Measurements from ENCODE around the gene TFEB. TPM values are rescaled to one million over a fixed set of nuclear protein-coding genes. Genes with fewer than 3 reads are reported as not detected.

The TFEB gene
- total RNA-seq, 1 experiment from 2014 or later = 6.6 TPM

DNA sequence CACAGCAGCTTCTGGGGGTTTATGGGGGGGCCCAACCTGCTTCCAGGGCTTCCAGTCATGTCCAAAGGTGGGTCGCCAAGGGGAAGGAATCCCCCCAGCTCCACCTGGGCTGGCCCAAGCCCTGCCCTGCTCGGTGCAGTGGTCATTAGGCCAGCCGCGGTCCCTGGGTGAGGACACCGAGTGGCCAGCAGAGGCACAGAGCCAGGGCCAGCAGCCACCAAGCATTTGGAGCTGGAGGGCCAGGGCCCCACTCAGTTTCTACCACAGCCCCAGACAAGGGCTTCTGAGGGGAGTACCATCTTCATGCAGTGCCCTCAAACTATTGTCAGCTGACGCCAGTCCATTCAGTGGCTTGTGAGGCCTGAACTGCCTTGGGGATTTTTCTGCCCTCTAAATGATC, 39.6 kb downstream of the TFEB start:
- H3K27ac Mint-ChIP-seq (ENCODE audit: unreplicated experiment) = no peak overlapping the region
- H3K9me3 Mint-ChIP-seq (ENCODE audit: low read depth, unreplicated experiment) = no peaks in the 10 kb centered on the region
- H3K27me3 Mint-ChIP-seq (ENCODE audit: unreplicated experiment) = no peaks in the 10 kb centered on the region
- H3K4me1 Mint-ChIP-seq (ENCODE audit: low read depth, unreplicated experiment) = peaks cover 9% of the 10 kb centered on the region
- DNase-seq = no peak
- CTCF ChIA-PET = interaction anchor here (0.6 kb wide), 1 partner anchor 14 kb away, joined by 3 read pairs; no protein-coding TSS in a partner anchor
- BruUV-seq (replicated peaks) = no TSS peak
- TF ChIP-seq, protein P1, sequence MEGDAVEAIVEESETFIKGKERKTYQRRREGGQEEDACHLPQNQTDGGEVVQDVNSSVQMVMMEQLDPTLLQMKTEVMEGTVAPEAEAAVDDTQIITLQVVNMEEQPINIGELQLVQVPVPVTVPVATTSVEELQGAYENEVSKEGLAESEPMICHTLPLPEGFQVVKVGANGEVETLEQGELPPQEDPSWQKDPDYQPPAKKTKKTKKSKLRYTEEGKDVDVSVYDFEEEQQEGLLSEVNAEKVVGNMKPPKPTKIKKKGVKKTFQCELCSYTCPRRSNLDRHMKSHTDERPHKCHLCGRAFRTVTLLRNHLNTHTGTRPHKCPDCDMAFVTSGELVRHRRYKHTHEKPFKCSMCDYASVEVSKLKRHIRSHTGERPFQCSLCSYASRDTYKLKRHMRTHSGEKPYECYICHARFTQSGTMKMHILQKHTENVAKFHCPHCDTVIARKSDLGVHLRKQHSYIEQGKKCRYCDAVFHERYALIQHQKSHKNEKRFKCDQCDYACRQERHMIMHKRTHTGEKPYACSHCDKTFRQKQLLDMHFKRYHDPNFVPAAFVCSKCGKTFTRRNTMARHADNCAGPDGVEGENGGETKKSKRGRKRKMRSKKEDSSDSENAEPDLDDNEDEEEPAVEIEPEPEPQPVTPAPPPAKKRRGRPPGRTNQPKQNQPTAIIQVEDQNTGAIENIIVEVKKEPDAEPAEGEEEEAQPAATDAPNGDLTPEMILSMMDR (IDR thresholded peaks at IDR 0.05; ENCODE audit: unreplicated experiment) = no peak
- H3K4me3 Mint-ChIP-seq (ENCODE audit: low read depth, unreplicated experiment) = no peak overlapping the region
- H3K36me3 Mint-ChIP-seq (ENCODE audit: insufficient read depth, unreplicated experiment) = no peaks in the 10 kb centered on the region
- intact Hi-C loops (cut with micrococcal nuclease; ENCODE audit: unreplicated experiment) = no loop called here

DNA sequence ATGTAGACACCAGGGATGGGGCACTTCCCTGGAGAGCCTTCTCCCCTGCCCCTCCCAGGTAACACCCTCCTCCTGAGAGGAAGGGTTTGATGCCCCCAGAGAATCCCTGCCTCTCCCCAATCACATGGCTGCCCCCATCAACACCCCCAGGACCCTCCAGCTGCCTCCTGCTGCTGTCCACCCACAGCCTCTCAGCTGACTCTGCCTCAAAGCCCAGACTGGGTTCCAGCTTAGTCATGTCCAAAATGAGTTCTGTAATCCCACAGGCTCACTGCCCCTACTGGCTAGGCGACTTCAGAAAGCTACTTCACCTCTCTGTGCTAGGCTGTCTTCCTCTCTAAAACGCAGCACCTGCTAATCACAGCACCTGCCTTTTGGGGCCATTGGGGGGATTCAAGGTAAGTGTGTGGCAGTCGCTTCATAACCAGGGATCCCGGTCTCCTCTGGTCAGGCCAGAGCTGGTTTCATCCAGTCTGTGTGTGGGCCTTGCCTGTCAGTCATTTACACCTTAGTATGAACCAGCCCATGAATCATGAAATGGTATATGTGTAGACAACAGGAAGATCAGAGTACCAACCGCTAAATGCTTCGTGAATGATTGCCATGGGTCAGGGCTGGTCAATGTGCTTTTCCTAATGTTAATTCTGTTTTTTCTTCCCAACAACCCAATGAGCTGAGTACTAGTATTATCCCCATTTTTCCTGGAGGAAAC, 40.4 kb downstream of the TFEB start:
- peaks cover 9% of the 10 kb centered on the region for H3K4me1 Mint-ChIP-seq (ENCODE audit: low read depth, unreplicated experiment)

DNA sequence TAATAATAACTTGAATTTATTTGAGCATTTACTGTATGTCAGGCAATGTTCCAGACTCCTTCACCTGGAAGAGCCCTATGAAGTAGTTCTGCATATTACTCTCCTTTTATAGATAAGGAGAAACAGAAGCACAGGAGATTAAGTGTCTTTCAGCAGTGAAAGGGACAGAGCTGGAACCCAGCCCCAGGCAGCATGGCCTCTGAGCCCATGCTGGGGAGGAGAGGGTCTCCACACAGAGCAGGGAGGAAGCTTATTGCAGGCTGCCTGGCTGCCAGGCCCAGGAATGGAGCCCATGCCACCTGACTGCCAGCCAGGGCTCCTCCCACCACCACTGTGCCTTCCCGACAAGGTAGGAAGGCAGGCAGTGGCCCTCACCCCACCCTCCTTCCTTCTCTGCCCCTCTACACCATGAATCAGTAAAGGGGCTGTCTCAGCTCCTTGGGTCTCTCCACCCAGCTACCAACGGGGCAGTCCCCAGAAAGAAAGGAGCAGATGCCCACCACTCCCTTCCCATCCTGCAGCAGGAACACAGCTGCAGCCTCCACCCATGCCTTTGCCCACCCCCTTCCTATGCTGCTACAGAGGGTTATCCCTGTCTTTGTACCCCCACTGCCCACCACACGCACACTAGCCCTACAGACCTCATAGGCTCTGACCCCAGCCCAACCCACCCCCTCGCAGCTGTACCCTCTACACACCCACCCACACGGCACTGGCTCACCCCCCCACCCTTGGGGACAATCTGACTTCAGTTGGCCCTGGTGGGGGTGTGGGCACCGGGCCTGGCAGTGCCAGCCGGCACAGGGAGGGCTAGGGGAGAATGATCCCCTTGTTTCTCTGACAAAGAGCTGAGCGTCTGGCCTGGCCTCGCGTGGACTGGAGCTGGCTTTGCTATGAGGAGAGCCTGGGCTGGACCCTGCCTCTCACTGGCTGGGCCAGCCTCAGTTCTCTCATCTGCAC, 41.8 kb downstream of the TFEB start:
- TF ChIP-seq, protein P1 (IDR thresholded peaks at IDR 0.05; ENCODE audit: unreplicated experiment) = no peak
- no peak for DNase-seq
- H3K27ac Mint-ChIP-seq (ENCODE audit: unreplicated experiment) = no peak overlapping the region
- BruUV-seq (replicated peaks) = no TSS peak
- H3K36me3 Mint-ChIP-seq (ENCODE audit: insufficient read depth, unreplicated experiment) = no peaks in the 10 kb centered on the region
- H3K4me1 Mint-ChIP-seq (ENCODE audit: low read depth, unreplicated experiment) = peaks cover 18% of the 10 kb centered on the region
- no peaks in the 10 kb centered on the region for H3K27me3 Mint-ChIP-seq (ENCODE audit: unreplicated experiment)
- H3K9me3 Mint-ChIP-seq (ENCODE audit: low read depth, unreplicated experiment) = no peaks in the 10 kb centered on the region
- intact Hi-C loops (cut with micrococcal nuclease; ENCODE audit: unreplicated experiment) = no loop called here
- CTCF ChIA-PET = interaction anchor here (0.6 to 1.7 kb wide), 4 partner anchors 10 to 358 kb away, joined by 3 to 5 read pairs (median 4); partner anchors contain the start of gene NCR2
- no peak overlapping the region for H3K4me3 Mint-ChIP-seq (ENCODE audit: low read depth, unreplicated experiment)

More for the DNA sequence above, 40.4 kb downstream of the TFEB start:
- H3K9me3 Mint-ChIP-seq (ENCODE audit: low read depth, unreplicated experiment) = no peaks in the 10 kb centered on the region
- DNase-seq = no peak
- TF ChIP-seq, protein P1 (IDR thresholded peaks at IDR 0.05; ENCODE audit: unreplicated experiment) = no peak
- no peak overlapping the region for H3K4me3 Mint-ChIP-seq (ENCODE audit: low read depth, unreplicated experiment)
- no peak overlapping the region for H3K27ac Mint-ChIP-seq (ENCODE audit: unreplicated experiment)
- no TSS peak for BruUV-seq (replicated peaks)
- no peaks in the 10 kb centered on the region for H3K36me3 Mint-ChIP-seq (ENCODE audit: insufficient read depth, unreplicated experiment)
- CTCF ChIA-PET = interaction anchor here (0.6 to 1.7 kb wide), 2 partner anchors 12 to 13 kb away, joined by 3 to 5 read pairs; no protein-coding TSS in a partner anchor
- H3K27me3 Mint-ChIP-seq (ENCODE audit: unreplicated experiment) = no peaks in the 10 kb centered on the region
- intact Hi-C loops (cut with micrococcal nuclease; ENCODE audit: unreplicated experiment) = no loop called here

DNA sequence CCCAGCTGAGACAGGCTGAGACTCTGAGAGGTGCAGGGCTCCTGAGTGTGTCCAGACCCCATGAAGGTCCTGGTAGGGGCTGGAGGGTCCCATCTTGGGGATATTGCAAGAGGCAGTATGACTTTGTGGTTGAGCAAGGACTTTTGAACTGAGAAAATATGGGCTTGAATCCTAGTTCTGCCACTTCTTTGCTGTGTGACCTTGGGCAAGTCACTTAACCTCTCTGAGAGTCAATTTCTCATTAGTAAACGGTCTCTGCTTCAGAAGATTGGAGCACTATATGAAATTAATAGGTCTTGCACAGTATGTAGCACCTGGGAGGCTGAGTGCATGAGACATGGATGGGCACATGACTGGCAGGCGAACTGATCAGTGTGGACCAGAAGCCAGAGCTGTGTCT, 42.7 kb downstream of the TFEB start:
- CTCF ChIA-PET = interaction anchor here (0.7 to 1.4 kb wide), 3 partner anchors 10 to 41 kb away, joined by 3 to 5 read pairs (median 4); no protein-coding TSS in a partner anchor
- Mint-ChIP-seq H3K27me3 (ENCODE audit: unreplicated experiment) (no peaks in the 10 kb centered on the region), H3K4me1 (ENCODE audit: low read depth, unreplicated experiment) (peaks cover 18% of the 10 kb centered on the region), H3K36me3 (ENCODE audit: insufficient read depth, unreplicated experiment) (no peaks in the 10 kb centered on the region), H3K4me3 (ENCODE audit: low read depth, unreplicated experiment) (no peak overlapping the region), H3K27ac (ENCODE audit: unreplicated experiment) (no peak overlapping the region), H3K9me3 (ENCODE audit: low read depth, unreplicated experiment) (no peaks in the 10 kb centered on the region)
- no TSS peak for BruUV-seq (replicated peaks)
- TF ChIP-seq, protein P1 (IDR thresholded peaks at IDR 0.05; ENCODE audit: unreplicated experiment) = no peak
- intact Hi-C loops (cut with micrococcal nuclease; ENCODE audit: unreplicated experiment) = no loop called here
- no peak for DNase-seq
